GM13976 (cell line): ENCODE results near the gene ING5.
"Not testable (repeated sequence)": the region's sequence is repeated elsewhere in the genome, so short reads cannot be mapped to it uniquely, and the experiment has no call there.

Experiments used
- DNase-seq: peaks from one replicate; pipeline ENCODE4 v3.0.0; 2012; ENCODE audit warnings: low spot score
- CTCF ChIP-seq: IDR thresholded peaks from 2 replicates; pipeline ENCODE4 v1.5.1; 2012; ENCODE audit warnings: borderline replicate concordance, mild to moderate bottlenecking; ENCODE audit not compliant: insufficient read depth; ENCODE audit errors: extremely low read depth, missing control alignments, control extremely low read depth
- in situ Hi-C: fragments of 300-500 bp; cut with MboI; formaldehyde crosslinking; loops from one replicate; pipeline ENCODE4 v1.12.0; 2022; ENCODE audit warnings: low sequenced_read_pairs, mixed read lengths, inconsistent platforms; ENCODE audit not compliant: unreplicated experiment

ING5 gene

GRCh38 chr2:241728000-241728399, 26.2 kb downstream of the ING5 start:
- no peak for DNase-seq
- no peak for TF ChIP-seq CTCF
- in situ Hi-C loops, result no loop called here

GRCh38 chr2:241728627-241729026, 26.8 kb downstream of the ING5 start:
- TF ChIP-seq CTCF, result no peak
- no peak for DNase-seq
- in situ Hi-C loops, result no loop called here

- DNase-seq, result no peak
- in situ Hi-C loops, result loop anchor here (10.0 kb wide), 1 partner anchor 145 kb away; no protein-coding TSS in a partner anchor
- TF ChIP-seq CTCF, result no peak
Measured at GRCh38 chr2:241729868-241730267, 28.0 kb downstream of the ING5 start.

- DNase-seq, result no peak
- in situ Hi-C loops, result loop anchor here (10.0 kb wide), 1 partner anchor 144 kb away; no protein-coding TSS in a partner anchor
- TF ChIP-seq CTCF, result no peak
Measured at GRCh38 chr2:241730671-241731293, 28.9 kb downstream of the ING5 start.

- peak; percentile 56 for TF ChIP-seq CTCF
- in situ Hi-C loops, result loop anchor here (10.0 kb wide), 1 partner anchor 142 kb away; no protein-coding TSS in a partner anchor
- not testable (repeated sequence) for DNase-seq
Measured at GRCh38 chr2:241732513-241733186, 30.8 kb downstream of the ING5 start.

- in situ Hi-C loops, result loop anchor here (10.0 kb wide), 1 partner anchor 141 kb away; no protein-coding TSS in a partner anchor
- no peak for DNase-seq
- TF ChIP-seq CTCF, result no peak
Measured at GRCh38 chr2:241733391-241734207, 31.8 kb downstream of the ING5 start.
